NOMO-1 treated with DMSO at 0.1 percent for 48 hours (cell line): ENCODE data around the gene AKAIN1.

Experiments
- DNase-seq: peaks from one replicate; lab custom pipeline; 2025; ENCODE audit not compliant: unreplicated experiment; lab: John Stamatoyannopoulos, UW

The AKAIN1 gene

GRCh38 chr18:5162111-5162510 is 34.9 kb downstream of the AKAIN1 start:
- DNase-seq, result no peak

GRCh38 chr18:5159080-5159479 is 38.0 kb downstream of the AKAIN1 start:
- no peak for DNase-seq

DNA sequence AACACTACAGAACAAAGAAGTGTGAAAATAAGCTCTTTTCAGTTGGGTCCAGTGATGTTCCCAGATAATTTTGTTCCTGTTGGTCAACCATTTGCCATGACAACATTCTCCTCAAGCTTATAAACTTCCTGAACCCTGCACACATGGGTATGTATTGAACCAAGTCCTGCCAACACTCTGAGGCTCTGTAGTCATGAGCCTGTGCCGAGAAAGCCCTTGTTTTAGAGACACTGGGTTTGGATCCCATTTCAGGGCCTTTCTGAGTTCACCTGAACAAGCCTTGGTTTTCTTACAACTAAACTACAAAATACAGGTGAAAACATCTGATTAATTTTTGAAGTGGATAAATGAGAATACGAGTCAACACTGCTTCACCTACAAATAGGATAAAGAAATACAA is 38.5 kb downstream of the AKAIN1 start:
- DNase-seq, result no peak

DNA sequence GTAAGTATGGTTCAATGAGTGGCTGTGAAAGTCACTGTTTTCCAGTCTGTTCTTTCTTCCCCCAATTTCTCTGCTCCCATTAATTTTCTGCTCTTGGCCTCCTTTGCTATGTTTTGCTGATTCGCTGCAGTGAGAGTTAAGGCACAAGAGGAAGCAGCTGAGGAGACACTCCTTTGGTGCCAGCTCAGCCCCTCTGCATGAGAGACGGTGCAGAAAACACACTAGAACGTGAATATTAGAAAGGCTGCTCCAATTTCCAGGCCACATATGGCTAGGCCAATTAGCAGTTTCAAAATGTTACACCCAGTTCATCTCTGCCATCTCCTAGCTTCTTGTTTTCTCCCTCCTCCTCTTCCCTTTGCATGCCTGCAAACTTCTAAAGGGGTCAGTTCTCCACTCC is 38.9 kb downstream of the AKAIN1 start:
- no peak for DNase-seq

- no peak for DNase-seq
Measured at GRCh38 chr18:5155907-5156287, 41.2 kb downstream of the AKAIN1 start.

DNA sequence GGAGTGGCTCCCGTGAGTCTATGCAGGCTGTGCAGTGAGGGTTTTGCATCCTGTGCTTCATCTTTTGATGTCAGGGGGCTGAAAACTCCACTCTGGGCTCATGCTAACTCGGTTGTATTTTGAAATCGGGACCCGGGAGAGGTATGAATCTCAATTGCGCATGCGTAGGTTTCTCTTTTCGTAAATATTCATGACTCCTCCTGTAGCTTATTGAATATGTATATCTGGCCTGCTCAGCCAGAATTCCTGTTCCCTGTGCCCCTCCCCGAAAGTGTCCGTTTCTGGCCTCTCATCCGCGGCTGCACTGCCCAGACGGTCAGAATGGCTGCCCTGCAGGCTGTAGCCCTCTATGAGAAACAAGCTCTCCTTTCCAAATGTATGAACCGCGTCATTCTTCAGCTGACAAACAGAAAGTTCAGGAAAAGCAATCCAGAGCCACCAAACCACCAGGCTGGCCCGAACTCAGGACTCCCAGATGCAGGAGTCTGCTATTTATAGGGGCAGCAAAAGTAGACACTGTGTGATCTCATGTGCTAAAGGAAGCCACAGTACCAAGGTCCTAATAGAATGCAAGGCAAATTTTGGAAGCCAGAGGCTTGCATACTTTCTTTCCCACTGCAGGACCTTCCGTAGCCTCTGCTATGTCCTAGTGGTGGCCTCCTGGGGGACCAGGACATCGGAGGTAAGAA is 41.7 kb downstream of the AKAIN1 start:
- no peak for DNase-seq

DNA sequence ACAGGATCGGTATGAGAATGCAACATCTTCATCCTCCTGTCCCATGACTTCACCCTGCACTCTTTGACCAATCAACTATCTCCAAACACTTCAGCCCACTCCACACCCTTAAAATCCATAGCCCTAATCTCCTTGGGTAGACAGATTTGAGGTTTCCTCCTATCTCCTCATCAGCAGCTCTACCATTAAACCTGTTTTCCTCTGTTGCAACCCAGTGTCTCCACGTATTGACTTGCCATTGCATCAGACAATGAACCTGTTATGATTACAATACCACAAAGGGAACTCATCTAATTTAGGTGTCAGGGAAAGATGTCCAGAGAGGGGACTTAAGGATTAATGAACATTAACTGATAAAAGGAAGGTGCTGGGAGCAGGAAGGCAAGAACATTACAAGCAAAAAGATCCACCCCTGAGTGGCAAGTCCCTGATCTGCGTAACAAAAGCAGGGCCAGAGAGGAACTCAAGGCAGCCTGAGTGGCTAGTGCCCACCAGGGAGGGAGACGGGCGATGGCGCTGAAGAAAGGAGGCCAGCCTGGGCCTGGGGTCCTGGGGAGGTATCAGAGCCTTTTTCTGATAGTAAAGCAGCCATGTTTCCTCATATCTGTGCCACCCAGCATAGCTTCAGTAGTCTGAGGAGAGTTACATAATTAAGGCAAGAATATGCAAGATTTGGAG is 44.6 kb downstream of the AKAIN1 start:
- DNase-seq, result no peak

DNA sequence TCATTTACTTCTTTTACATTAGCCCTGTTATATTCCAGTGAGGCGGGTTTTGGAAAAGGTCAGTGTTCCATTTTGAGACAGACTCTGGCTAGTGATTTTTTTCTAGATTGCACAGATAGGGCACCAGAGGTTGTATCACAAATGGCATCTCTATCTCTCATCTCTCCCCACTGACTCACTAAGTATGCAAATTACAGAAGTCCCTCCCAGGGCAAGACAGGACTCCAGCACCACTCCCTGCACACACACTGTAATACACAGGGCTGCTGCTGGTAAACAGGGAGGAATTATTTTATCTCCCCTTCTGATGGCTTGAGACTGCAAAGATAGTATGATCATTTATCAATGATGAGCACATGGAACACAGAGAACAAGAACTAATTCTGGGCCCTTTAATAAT is 46.2 kb downstream of the AKAIN1 start:
- DNase-seq, result no peak

GRCh38 chr18:5146093-5146492 is 51.0 kb downstream of the AKAIN1 start:
- no peak for DNase-seq

DNA sequence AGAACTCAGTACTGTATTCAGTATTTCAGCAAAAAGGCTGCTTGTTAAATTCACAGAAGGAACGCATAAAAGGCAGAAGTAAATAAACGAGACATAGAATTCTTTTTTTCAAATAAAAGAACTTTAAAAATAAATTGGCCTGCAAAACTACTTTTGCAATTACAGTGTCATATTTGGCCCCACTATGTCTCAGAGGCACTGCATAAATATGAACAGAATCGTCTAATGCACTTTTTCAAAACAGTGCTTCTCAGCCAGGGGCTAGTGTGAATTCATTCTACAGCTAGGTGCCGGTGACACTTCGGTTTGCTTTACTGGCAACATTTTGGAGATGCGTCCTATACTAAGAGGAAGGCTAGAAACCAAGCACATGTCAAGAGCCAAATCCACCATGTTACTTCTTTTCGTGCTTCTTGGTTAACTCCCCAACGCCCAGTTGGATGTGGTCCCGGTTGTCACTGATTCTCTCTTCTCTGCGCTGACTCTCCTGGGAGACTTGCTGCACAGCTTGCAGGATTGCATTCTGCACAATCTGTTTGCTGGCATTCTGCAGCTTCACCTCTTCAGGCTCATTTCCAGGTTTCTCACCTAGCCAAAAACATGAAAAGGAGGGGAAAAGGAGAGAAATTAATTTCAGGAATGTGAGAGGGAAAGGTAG is 51.8 kb downstream of the AKAIN1 start:
- DNase-seq, result no peak

GRCh38 chr18:5144629-5145028 is 52.4 kb downstream of the AKAIN1 start:
- no peak for DNase-seq

DNA sequence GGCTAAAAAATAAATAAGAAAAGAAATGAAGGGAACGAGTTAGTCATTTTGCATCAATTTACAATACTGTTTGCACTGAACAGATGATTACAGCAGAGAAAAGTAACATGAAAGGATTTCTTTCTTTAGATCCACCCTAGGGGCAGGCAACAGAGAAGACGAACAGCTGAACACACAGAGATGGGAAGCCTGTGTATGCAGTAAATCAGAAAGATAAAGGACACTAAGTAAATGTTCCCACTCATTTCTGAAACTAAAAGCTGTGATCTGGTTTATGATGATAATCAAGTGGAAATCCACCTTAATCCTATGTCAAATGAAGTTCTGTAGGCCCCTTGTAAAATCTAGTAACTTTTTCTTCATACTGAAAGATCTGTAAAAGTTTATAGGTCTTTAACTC is 54.2 kb downstream of the AKAIN1 start:
- no peak for DNase-seq

- DNase-seq, result no peak
Measured at GRCh38 chr18:5142131-5142530, 54.9 kb downstream of the AKAIN1 start.

- no peak for DNase-seq
Measured at GRCh38 chr18:5137261-5137660, 59.8 kb downstream of the AKAIN1 start.

DNA sequence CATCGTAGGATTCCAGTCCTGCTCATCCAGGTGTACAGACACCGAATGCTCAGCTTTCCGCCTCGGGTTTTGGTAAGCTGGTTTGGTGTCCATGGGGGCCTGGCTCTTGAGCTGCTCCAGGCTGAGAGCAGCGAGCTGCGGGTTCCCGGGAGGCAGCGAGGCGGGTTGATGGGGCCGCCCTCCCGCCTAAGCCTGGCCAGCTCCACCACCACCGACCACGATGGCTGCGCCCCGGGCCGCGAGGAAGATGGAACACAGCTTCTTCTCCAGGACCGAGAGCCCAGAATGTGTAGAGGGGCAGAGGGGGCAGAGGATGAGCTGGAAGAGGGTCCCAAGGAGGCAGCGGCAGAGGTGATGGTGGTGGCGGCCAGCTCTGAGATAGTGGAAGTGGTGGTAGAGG is 64.1 kb downstream of the AKAIN1 start:
- no peak for DNase-seq

- no peak for DNase-seq
Measured at GRCh38 chr18:5122272-5122671, 74.8 kb downstream of the AKAIN1 start.

GRCh38 chr18:5110266-5110665 is 86.8 kb downstream of the AKAIN1 start:
- DNase-seq, result no peak

- DNase-seq, result no peak
Measured at GRCh38 chr18:5107988-5108387, 89.1 kb downstream of the AKAIN1 start.

DNA sequence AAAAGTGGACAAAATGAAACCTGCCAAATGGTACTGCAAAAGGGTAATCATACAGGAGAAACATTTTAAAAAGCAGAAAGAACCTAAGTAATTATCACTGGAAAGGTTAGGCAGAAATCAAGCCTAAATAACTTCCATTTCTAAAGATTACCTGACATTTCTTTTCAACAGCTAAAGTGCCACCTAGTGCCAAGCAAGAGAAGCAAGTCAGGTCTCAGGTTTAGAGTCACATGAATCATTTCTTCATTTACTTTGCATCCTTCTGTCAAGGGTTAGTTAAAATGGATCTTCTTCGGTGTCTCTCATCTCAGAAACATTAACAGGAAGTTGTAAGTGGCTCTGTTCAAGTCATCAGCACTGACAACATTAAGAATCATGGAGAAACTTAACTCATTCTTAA is 90.3 kb downstream of the AKAIN1 start:
- no peak for DNase-seq

DNA sequence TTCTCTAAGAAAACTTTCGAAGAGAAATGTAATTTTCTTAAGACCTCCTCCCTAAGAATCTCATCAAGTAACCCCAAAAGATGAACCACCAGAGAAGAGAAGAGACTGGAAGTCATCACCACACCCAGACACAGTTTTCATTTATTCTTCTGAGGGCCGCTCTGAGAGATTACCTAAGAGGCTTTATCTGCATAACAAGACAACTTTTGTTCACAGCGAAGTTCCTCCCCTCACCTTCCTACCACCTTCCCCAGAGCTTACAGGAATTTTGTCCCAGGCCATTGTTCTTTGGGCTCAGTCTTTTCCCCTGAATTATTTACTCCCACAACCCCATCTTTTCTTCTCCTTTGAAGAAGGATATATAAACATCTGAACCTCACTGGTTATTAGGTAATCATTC is 92.8 kb downstream of the AKAIN1 start:
- DNase-seq, result no peak

DNA sequence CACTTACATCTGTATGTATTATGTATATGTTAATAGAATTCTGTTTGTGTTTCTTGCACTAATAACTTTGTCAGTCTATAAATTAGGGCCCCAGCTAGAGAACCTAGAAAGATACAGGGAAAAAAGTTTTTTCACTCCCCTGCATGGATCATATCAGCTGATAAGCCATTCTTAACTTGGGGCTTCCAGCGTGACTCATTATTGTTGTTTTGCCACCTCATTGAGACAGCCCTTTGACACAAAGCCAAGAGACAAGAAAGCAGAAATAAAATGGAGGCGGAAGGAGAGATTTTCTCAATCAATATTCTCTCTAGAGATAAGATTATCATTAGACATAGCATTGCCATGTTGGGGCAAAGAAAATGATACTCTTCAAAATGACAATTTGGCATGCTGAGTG is 93.4 kb downstream of the AKAIN1 start:
- DNase-seq, result no peak

GRCh38 chr18:5103286-5103685 is 93.8 kb downstream of the AKAIN1 start:
- no peak for DNase-seq
